GM21381 (cell line): ENCODE data around the gene RPH3AL.
"Not testable (repeated sequence)": the region's sequence is repeated elsewhere in the genome, so short reads cannot be mapped to it uniquely, and the experiment has no call there.

Source experiments
- ATAC-seq: cut with Tn5 transposase; IDR thresholded peaks from one replicate; pipeline ENCODE4 v1.9.1; 2021; ENCODE audit warnings: mild to moderate bottlenecking, moderate library complexity; ENCODE audit not compliant: unreplicated experiment

RPH3AL gene

GRCh38 chr17:246226-246625 lies 106.4 kb downstream of the RPH3AL start:
- ATAC-seq = no peak

- ATAC-seq = no peak
Measured at GRCh38 chr17:245611-246010, 107.0 kb downstream of the RPH3AL start.

- ATAC-seq = no peak
Measured at GRCh38 chr17:245020-245419, 107.6 kb downstream of the RPH3AL start.

GRCh38 chr17:243924-244323 lies 108.7 kb downstream of the RPH3AL start:
- not testable (repeated sequence) for ATAC-seq

GRCh38 chr17:238964-239259 lies 113.7 kb downstream of the RPH3AL start:
- no peak for ATAC-seq

- ATAC-seq = no peak
Measured at GRCh38 chr17:238071-238963, 114.3 kb downstream of the RPH3AL start.

GRCh38 chr17:237406-237955 lies 115.1 kb downstream of the RPH3AL start:
- ATAC-seq = no peak

GRCh38 chr17:236641-237405 lies 115.8 kb downstream of the RPH3AL start:
- no peak for ATAC-seq

- no peak for ATAC-seq
Measured at GRCh38 chr17:235831-236640, 116.6 kb downstream of the RPH3AL start.

GRCh38 chr17:234994-235830 lies 117.4 kb downstream of the RPH3AL start:
- ATAC-seq = not testable (repeated sequence)

GRCh38 chr17:234163-234993 lies 118.2 kb downstream of the RPH3AL start:
- not testable (repeated sequence) for ATAC-seq

GRCh38 chr17:233473-233941 lies 119.1 kb downstream of the RPH3AL start:
- ATAC-seq = no peak

GRCh38 chr17:231966-232807 lies 120.4 kb downstream of the RPH3AL start:
- no peak for ATAC-seq

- ATAC-seq = no peak
Measured at GRCh38 chr17:231191-231965, 121.2 kb downstream of the RPH3AL start.

- ATAC-seq = no peak
Measured at GRCh38 chr17:230395-230770, 122.2 kb downstream of the RPH3AL start.

GRCh38 chr17:229709-230394 lies 122.8 kb downstream of the RPH3AL start:
- no peak for ATAC-seq
